Stimulated activated CD8-positive, alpha-beta memory T cell treated with anti-CD3 and anti-CD28 coated beads, Interleukin-4, amount 100 ng/mL, for 4 hours (primary cell): ENCODE data around the gene RAG1.

Experiments used
- DNase-seq, 2 donors: peaks; one replicate each; pipeline ENCODE4 v3.0.0-alpha.2; 2020; ENCODE audit warnings: low read depth in 2 of 2, low spot score in 1 of 2

RAG1 gene

DNA sequence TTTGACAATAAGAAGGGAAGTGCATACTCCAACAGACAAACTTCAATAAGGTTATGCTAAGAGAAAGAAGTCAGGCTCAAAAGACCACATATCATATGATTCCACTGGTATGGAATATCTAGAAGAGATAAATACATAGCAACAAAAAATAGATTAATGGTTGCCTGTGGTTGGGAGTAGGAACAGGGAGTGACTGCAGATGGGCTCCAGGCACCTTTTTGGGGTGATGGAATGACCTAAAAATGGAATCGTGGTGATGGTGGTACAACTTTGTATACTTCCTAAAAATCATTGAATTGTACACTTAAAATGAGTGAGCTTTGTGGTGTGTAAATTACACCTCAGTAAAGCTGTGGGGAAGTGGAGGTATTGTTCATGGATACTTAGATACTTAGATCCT, 59.2 kb downstream of the RAG1 start:
- no peak for DNase-seq

DNA sequence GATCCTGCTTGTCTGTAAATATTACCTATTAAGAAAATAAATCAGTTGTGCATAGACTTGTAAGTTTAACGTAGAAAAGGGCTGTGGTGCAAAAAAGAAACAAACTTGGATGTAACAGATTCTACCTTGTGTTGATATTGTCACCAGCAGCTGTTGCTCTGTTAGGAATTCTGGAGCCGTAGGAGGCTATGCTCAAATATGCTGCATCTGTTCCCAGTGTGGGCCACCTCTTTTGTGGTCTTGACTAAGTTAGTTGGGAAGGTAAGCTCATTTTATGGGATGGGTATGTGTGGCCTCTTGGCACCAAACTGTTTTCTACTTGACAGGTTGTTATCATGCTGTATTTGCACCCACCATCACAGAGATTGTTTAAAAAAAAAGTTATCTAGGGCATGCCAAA, 59.7 kb downstream of the RAG1 start:
- no peak for DNase-seq

GRCh38 chr11:36628141-36628540, 60.3 kb downstream of the RAG1 start:
- DNase-seq, result no peak

DNA sequence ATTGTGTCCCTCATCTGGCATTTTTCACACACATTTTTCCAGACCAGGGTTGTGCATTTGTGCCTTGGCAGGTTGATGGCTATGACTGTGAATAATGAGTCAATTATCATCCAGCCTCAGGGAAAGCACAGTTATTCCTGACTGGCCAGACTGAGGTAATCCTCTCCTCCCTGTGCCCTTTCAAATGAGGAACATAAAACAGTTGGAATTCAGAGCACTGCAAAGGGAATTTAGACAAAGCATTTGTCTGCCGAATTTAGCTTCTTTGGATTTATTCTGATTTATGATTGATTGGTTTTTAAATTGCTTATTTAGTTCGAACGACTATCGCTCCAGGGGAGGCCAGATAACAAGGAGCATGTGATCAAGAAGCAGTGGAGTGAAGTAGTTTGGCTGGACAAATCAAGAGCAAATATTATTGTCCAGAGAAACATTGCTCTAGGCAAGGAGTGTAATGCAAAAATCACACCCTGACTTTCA, 61.0 kb downstream of the RAG1 start:
- no peak for DNase-seq
